Neural cell (in vitro differentiated cells): Measurements from ENCODE around the gene CNN1. TPM values are rescaled to one million over a fixed set of nuclear protein-coding genes. Genes with fewer than 3 reads are reported as not detected.

ENCODE experiments used
- H2AFZ ChIP-seq: fragments of 200-600, 300-800 bp; sonication (generic), shearing (Covaris generic); 2 replicates; pipeline ENCODE4 v1.6.0; 2014; ENCODE audit warnings: low read depth, mild to moderate bottlenecking, antibody characterized with exemption, low read length, moderate library complexity
- H3F3A ChIP-seq: fragments of 200-600 bp; shearing (Covaris generic); 2 replicates; pipeline ENCODE4 v1.6.1; 2016; ENCODE audit warnings: mild to moderate bottlenecking, moderate library complexity, mixed read lengths, antibody characterized with exemption, low read length; ENCODE audit not compliant: insufficient read depth, poor library complexity, severe bottlenecking
- H3K27ac ChIP-seq: fragments of 200-600, 300-800 bp; sonication (generic), shearing (Covaris generic); 2 replicates; pipeline ENCODE4 v1.5.1; 2014; ENCODE audit warnings: mild to moderate bottlenecking, low read length, moderate library complexity
- H3K27me3 ChIP-seq: fragments of 300-800, 200-600 bp; sonication (generic), shearing (Covaris generic); 2 replicates; pipeline ENCODE4 v1.6.0; 2014; ENCODE audit warnings: mild to moderate bottlenecking, low read depth, low read length, moderate library complexity; ENCODE audit not compliant: insufficient read depth
- H3K36me3 ChIP-seq: fragments of 300-800, 200-600 bp; sonication (generic), shearing (Covaris generic); 2 replicates; pipeline ENCODE4 v1.5.1; 2014; ENCODE audit warnings: mild to moderate bottlenecking, antibody characterized with exemption, low read length, moderate library complexity; ENCODE audit not compliant: insufficient read depth
- H3K4me2 ChIP-seq: fragments of 300-800, 200-600 bp; sonication (generic), shearing (Covaris generic); 2 replicates; pipeline ENCODE4 v1.6.0; 2014; ENCODE audit warnings: mild to moderate bottlenecking, low read length
- H3K4me3 ChIP-seq: fragments of 300-800, 200-600 bp; sonication (generic), shearing (Covaris generic); 2 replicates; pipeline ENCODE4 v1.5.1; 2014; ENCODE audit warnings: mild to moderate bottlenecking, low read length, moderate library complexity
- H3K79me2 ChIP-seq: fragments of 200-600 bp; shearing (Covaris generic); replicated peaks from 2 replicates; pipeline ENCODE4 v1.6.0; 2014; ENCODE audit warnings: mild to moderate bottlenecking, low read length, moderate library complexity; ENCODE audit not compliant: insufficient read depth
- H3K9ac ChIP-seq: fragments of 300-800, 200-600 bp; sonication (generic), shearing (Covaris generic); 2 replicates; pipeline ENCODE4 v1.6.1; 2016; ENCODE audit warnings: mild to moderate bottlenecking, low read length, mixed read lengths
- H3K9me2 ChIP-seq: fragments of 200-600 bp; shearing (Covaris generic); 2 replicates; pipeline ENCODE4 v1.6.1; 2016; ENCODE audit warnings: mild to moderate bottlenecking, low read length, mixed read lengths; ENCODE audit not compliant: insufficient read depth
- H3K9me3 ChIP-seq: fragments of 200-600, 300-800 bp; sonication (generic), shearing (Covaris generic); 2 replicates; pipeline ENCODE4 v1.6.1; 2016; ENCODE audit warnings: mild to moderate bottlenecking, mixed run types, low read length, moderate library complexity, mixed read lengths
- H4K20me1 ChIP-seq: fragments of 200-600 bp; shearing (Covaris generic); 2 replicates; pipeline ENCODE4 v1.6.1; 2016; ENCODE audit warnings: mild to moderate bottlenecking, mixed run types; ENCODE audit not compliant: insufficient read depth
- EP300 ChIP-seq: fragments of 450-650 bp; conservative IDR thresholded peaks from 2 replicates; pipeline ENCODE4 v1.6.1; 2014; ENCODE audit warnings: antibody characterized with exemption, mild to moderate bottlenecking, moderate library complexity; ENCODE audit not compliant: poor library complexity, severe bottlenecking
- EZH2 ChIP-seq: fragments of 200-600, 300-800 bp; shearing (Covaris generic), sonication (generic); IDR thresholded peaks from 2 replicates; pipeline ENCODE4 v1.6.1; 2014; ENCODE audit warnings: antibody characterized with exemption, low read length, borderline replicate concordance, mild to moderate bottlenecking; ENCODE audit not compliant: insufficient read depth, poor library complexity, severe bottlenecking
- MXI1 ChIP-seq: fragments of 450-650 bp; conservative IDR thresholded peaks from 2 replicates; pipeline ENCODE4 v1.6.1; 2014; ENCODE audit warnings: antibody characterized with exemption, mild to moderate bottlenecking; ENCODE audit not compliant: poor library complexity, severe bottlenecking
- POLR2AphosphoS5 ChIP-seq: IDR thresholded peaks from 2 replicates; pipeline ENCODE4 v1.6.1; 2012
- RAD21 ChIP-seq: fragments of 450-650 bp; conservative IDR thresholded peaks from 2 replicates; pipeline ENCODE4 v1.6.1; 2014; ENCODE audit warnings: antibody characterized with exemption, mild to moderate bottlenecking, moderate library complexity
- SMC3 ChIP-seq: fragments of 450-650 bp; conservative IDR thresholded peaks from 2 replicates; pipeline ENCODE4 v1.6.1; 2014; ENCODE audit warnings: antibody characterized with exemption, mild to moderate bottlenecking, moderate library complexity; ENCODE audit not compliant: poor library complexity
- TAF1 ChIP-seq: IDR thresholded peaks from 2 replicates; pipeline ENCODE4 v1.6.1; 2012; ENCODE audit warnings: low read depth
- polyA plus RNA-seq: library from polyadenylated mRNA; depleted of rRNA; stranded (reverse); fragments of >200 nt; gene quantifications from 2 replicates; pipeline ENCODE4 v1.2.3, GENCODE V29; 2014
- TF ChIP-seq, protein P1 (sequence below): IDR thresholded peaks from 2 replicates; pipeline ENCODE4 v1.6.1; 2012; ENCODE audit warnings: borderline replicate concordance
- TF ChIP-seq, protein P2 (sequence below): fragments of 450-650 bp; IDR thresholded peaks from 2 replicates; pipeline ENCODE4 v1.5.1; 2014; ENCODE audit warnings: antibody characterized with exemption, mild to moderate bottlenecking, moderate library complexity; ENCODE audit not compliant: poor library complexity, severe bottlenecking

The CNN1 gene
- polyA plus RNA-seq, 1 donor from 2014 or later: not detected

- no peak overlapping the region for H3K4me2 ChIP-seq
Observed at GRCh38 chr19:11549386-11549953, 10.8 kb downstream of the CNN1 start.

DNA sequence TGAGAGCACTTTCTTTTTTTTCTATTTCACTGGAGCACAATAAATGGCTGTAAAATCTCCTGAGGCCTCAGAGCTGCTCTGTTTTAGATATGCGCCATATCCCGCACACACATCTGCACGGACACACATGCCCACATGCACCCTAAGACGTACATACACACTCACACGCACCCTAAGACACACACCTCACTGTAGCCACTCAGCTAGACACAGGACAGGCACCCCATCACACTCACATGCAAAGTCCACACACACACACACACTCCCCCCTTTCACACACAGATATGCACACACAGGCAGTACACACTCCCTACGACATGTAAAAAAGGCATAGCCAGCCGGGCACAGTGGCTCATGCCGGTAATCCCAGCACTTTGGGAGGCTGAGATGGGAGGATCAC, 11.6 kb downstream of the CNN1 start:
- Histone ChIP-seq H3K4me3 (no peak overlapping the region), H3K9ac (no peak overlapping the region), H3K9me3 (no peaks in the 10 kb centered on the region), H3K79me2 (no peaks in the 10 kb centered on the region), H4K20me1 (no peaks in the 10 kb centered on the region), H3K27ac (no peak overlapping the region), H3K4me2 (no peak overlapping the region), H3K27me3 (no peaks in the 10 kb centered on the region), H3K36me3 (no peaks in the 10 kb centered on the region), H3K9me2 (no peaks in the 10 kb centered on the region), H3F3A (no peaks in the 10 kb centered on the region), H2AFZ (no peak overlapping the region)
- TF ChIP-seq POLR2AphosphoS5 (peak; percentile 7), TAF1 (no peak), EP300 (no peak), MXI1 (no peak), RAD21 (no peak), SMC3 (no peak)
- TF ChIP-seq, protein P1, sequence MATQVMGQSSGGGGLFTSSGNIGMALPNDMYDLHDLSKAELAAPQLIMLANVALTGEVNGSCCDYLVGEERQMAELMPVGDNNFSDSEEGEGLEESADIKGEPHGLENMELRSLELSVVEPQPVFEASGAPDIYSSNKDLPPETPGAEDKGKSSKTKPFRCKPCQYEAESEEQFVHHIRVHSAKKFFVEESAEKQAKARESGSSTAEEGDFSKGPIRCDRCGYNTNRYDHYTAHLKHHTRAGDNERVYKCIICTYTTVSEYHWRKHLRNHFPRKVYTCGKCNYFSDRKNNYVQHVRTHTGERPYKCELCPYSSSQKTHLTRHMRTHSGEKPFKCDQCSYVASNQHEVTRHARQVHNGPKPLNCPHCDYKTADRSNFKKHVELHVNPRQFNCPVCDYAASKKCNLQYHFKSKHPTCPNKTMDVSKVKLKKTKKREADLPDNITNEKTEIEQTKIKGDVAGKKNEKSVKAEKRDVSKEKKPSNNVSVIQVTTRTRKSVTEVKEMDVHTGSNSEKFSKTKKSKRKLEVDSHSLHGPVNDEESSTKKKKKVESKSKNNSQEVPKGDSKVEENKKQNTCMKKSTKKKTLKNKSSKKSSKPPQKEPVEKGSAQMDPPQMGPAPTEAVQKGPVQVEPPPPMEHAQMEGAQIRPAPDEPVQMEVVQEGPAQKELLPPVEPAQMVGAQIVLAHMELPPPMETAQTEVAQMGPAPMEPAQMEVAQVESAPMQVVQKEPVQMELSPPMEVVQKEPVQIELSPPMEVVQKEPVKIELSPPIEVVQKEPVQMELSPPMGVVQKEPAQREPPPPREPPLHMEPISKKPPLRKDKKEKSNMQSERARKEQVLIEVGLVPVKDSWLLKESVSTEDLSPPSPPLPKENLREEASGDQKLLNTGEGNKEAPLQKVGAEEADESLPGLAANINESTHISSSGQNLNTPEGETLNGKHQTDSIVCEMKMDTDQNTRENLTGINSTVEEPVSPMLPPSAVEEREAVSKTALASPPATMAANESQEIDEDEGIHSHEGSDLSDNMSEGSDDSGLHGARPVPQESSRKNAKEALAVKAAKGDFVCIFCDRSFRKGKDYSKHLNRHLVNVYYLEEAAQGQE: no peak

More at GRCh38 chr19:11549386-11549953, 10.8 kb downstream of the CNN1 start:
- Histone ChIP-seq H2AFZ (no peak overlapping the region), H3K9ac (no peak overlapping the region), H4K20me1 (no peaks in the 10 kb centered on the region), H3F3A (no peaks in the 10 kb centered on the region), H3K79me2 (no peaks in the 10 kb centered on the region), H3K36me3 (no peaks in the 10 kb centered on the region), H3K27ac (no peak overlapping the region), H3K4me3 (no peak overlapping the region), H3K9me3 (no peaks in the 10 kb centered on the region), H3K27me3 (no peaks in the 10 kb centered on the region), H3K9me2 (no peaks in the 10 kb centered on the region)
- TF ChIP-seq POLR2AphosphoS5 (no peak), TAF1 (no peak), EZH2 (no peak), SMC3 (no peak), EP300 (no peak), RAD21 (no peak), MXI1 (no peak)
- TF ChIP-seq, protein P2, sequence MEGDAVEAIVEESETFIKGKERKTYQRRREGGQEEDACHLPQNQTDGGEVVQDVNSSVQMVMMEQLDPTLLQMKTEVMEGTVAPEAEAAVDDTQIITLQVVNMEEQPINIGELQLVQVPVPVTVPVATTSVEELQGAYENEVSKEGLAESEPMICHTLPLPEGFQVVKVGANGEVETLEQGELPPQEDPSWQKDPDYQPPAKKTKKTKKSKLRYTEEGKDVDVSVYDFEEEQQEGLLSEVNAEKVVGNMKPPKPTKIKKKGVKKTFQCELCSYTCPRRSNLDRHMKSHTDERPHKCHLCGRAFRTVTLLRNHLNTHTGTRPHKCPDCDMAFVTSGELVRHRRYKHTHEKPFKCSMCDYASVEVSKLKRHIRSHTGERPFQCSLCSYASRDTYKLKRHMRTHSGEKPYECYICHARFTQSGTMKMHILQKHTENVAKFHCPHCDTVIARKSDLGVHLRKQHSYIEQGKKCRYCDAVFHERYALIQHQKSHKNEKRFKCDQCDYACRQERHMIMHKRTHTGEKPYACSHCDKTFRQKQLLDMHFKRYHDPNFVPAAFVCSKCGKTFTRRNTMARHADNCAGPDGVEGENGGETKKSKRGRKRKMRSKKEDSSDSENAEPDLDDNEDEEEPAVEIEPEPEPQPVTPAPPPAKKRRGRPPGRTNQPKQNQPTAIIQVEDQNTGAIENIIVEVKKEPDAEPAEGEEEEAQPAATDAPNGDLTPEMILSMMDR: no peak
- TF ChIP-seq, protein P1: no peak
